GM21529 (cell line): Measurements from ENCODE around the gene KRT16.
"Not testable (repeated sequence)": the region's sequence is repeated elsewhere in the genome, so short reads cannot be mapped to it uniquely, and the experiment has no call there.

Experiments
- ATAC-seq: cut with Tn5 transposase; IDR thresholded peaks from one replicate; pipeline ENCODE4 v1.9.1; 2021; ENCODE audit not compliant: unreplicated experiment

The KRT16 gene

GRCh38 chr17:41647940-41648410 lies 35.4 kb upstream of the KRT16 start:
- ATAC-seq, result no peak

DNA sequence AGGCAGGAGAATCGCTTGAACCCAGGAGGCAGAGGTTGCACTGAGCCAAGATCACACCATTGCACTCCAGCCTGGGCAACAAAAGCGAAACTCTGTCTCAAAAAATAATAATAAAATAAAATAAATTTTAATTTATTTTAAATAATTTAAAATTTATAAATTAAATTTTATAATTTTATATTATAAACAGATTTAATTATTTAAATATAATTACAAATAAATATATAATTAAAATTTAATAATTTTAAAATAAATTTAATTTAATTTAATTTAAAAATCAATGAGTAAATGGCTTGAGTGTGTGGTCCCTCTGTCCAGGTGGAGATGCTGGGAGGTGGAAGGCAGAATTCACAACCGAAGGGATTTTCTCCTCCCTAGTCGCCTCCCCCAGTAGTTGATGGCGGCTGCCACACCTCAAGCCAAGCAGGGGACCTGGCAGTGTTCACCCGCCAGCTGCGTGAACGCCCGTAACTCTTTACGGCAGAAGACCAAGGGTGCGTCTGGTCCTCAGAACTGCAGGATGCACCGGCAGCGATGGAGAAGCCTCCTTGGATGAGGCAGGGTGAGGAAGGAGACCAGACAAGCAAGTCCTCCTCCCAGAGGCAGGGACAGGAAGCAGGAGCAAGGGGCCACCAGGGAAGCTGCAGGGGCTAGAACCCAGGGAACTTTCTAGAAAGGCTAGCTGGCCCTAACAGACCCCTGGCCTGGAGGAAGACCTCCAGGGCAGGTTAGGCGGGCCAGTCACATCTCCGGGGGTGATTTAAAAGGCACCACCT lies 34.7 kb upstream of the KRT16 start:
- ATAC-seq, result no peak

DNA sequence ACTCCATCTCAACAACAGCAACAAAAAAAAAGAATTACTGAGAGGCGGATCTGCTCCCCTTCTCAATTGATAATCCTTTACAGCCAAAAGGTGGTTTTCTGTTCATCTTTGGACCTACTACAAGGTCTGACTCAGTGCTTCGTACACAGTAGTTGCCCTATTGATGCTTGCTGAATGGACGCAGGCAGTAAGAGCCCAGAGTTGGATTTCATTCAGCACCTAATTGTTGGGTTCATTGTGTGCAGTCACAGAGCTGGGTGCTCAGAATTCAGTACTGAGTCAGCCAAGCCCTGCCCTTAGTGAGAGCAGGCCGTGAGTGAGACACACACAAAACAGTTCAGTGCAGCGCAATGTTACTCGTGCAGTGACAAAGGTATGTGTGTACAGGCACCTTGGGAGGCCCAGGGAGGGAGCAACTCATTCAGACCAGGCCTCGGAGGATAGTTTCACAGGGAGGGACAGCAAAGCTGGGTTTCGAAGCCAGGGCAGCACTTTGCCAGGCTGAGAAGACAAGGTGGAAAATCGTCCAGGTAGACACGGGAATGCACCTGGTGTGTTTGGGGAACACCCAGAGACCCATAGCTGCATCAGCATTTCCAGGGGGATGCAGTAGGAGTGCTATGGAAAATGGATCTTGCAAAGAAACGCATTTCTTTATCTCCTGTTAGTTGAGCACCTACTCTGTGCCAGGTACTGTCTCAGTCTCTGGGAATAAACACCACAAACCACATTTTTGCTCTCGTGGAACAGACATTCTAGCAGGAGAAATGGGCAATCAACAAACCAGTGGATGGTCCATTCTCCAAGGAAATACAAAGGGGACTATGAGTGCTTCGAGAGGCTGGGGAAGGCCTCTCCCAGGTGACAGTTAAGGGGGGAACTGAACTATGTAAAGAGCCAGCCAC lies 29.9 kb upstream of the KRT16 start:
- ATAC-seq, result no peak

DNA sequence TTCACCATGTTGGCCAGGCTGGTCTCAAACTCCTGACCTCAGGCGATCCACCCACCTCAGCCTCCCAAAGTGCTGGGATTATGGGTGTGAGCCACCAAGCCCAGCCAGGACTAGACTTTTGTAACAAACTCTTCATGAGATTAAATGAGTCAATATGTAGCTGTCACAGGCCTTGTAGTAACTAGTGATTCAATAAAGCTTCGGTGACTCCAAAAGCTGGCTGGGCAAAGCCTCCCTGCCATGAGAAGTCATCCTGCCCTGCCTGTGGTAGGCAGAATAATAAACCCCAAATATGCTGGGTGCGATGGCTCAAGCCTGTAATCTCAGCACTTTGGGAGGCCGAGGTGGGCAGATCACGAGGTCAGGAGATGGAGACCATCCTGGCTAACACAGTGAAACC lies 28.0 kb upstream of the KRT16 start:
- not testable (repeated sequence) for ATAC-seq

- ATAC-seq, result no peak
Measured at GRCh38 chr17:41639492-41640473, 27.2 kb upstream of the KRT16 start.

DNA sequence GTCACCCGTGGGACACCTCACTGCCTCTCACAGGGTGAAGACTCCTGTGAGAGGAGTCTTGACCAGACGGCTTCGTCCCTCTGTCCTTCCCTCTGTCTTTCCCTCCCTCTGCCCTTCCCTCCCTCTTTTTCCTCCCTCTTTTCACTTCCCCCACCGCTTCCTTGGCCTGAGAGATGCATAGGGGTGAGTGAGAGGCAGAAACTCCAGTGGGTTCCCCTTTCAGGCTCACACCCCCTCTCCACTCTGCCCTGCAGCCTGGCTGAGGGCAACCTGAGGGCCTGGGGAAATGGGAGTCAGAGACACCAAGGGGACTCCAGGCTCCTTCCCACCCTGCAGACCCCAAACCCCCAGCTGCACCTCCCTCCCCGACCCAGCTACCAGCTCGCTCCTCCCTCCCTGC lies 26.4 kb upstream of the KRT16 start:
- ATAC-seq, result no peak

- no peak for ATAC-seq
Measured at GRCh38 chr17:41638194-41638593, 25.6 kb upstream of the KRT16 start.

GRCh38 chr17:41636652-41637051 lies 24.1 kb upstream of the KRT16 start:
- ATAC-seq, result no peak

DNA sequence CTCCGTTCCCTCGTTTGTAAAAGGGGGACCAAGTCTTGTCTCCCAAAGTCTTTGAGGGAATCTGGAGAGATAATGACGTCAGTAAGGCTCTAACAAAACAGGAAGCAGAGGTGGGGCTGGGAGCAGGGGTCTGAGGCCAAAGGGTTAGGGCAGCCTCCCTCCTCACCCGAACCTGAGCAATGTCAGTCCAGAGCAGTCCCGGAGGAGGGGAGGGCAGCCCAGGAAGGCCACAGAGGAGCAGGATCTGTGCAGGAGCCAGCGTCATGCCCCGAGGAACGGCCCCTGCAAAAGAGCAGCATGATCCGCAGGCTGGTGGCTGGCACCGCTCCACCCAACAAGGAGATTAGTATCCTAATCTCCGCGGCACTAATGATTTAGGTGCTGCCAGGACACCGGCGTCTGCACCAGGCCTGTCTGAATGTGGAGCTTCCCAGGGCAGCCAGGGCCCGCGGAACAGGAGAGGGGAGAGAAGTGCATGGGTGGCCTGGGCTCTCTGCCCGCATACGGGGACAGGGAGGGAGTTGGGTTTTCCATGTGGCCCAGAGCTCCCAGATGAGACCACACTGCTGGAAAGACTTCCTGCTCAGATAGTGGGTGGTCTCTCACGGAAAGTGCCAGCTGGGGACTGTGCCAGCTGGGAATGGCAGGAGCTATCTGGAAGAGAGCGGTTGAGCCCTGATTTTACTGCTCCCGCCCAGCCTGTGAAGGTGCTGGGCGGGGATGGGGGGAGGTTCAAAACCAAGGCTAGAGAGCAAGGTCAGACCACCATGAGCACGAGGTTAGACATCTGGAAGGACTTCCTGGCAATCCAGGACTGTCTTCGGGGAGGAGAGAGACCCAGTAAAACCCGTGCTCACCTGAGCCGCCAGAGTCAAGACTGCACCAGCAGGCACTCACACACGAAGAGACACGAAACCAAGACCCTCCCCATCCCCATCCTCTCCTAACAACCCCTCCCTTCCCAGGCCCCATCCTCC lies 22.8 kb upstream of the KRT16 start:
- ATAC-seq, result no peak

DNA sequence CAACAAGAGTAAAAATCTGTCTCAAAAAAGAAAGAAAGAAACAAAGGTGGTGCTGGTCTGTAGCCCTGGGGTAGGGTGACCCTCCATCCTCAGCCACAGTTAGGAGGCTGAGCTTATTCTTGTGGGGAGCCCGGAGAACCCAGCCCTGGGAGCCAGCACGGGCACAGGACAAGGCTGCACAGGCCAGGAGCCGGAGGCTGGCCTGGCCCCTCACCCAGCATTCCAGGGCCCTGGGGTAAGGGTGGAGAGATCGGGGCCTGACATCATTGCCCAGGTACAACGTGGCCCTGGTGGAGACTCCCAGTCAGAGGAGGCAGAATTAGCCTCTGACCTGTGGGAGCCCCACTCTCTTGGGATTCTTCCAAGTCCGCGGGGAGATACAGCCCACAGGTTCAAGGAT lies 22.1 kb upstream of the KRT16 start:
- no peak for ATAC-seq

GRCh38 chr17:41633556-41634199 lies 21.1 kb upstream of the KRT16 start:
- ATAC-seq, result no peak

GRCh38 chr17:41632482-41633105 lies 20.0 kb upstream of the KRT16 start:
- no peak for ATAC-seq

- no peak for ATAC-seq
Measured at GRCh38 chr17:41631898-41632285, 19.3 kb upstream of the KRT16 start.

GRCh38 chr17:41631025-41631897 lies 18.7 kb upstream of the KRT16 start:
- ATAC-seq, result no peak

DNA sequence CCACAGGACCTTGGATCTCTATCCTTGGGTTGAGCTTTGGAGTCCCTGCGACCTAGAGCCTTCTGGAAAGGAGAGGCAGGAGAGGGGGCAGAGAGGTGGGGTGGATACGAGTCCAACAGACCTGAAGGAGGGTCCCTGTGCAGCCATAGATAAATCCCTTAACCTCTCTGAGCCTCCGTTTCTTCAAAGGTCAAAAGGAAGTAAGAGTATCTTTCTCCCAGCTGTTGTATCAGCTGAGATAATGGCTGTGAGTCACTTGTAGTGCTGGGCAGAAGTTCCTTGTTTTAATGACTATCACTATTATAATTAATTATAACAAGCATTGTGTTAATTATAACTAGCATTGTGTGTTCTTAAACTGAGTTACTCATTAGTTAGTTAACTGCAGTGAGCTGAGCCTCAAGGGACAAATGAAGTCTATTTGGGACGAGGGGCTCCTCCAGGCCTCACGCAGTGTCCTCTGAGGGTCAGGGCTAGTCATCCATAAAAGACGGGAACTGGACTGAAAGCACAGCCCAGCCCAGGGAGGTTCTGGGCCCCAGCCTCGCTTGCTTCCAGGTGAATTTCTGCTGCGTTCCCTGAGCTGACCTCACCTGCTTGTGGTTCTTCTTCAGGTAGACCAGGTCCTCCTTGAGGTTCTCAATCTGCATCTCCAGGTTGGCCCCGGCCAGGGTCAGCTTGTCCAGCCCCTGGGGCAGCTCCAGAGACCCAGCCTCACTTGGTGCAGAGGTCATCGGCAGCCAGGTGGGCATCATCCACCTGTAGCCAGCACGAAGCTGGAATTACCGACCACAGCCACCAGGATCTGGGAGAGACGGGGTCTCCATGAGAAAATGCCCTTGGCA lies 17.5 kb upstream of the KRT16 start:
- no peak for ATAC-seq

DNA sequence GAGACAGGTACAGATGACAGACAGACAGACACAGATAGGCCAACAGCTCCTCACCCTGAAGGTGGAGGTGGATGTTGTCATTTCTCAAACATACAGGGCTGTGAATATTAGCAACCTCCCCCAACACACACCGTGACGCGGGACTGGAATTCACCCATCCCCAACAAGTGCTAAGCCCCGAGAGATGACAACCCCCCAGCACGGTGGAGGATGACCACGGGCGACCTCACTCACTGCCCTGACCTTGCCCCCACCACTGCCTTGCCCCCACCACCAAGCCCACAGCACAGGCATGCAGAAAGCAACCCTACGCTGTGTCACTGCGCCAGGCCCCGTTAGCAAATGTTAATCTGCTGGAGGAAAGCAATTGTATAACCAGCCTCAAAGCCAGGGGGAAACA lies 16.7 kb upstream of the KRT16 start:
- no peak for ATAC-seq
